Chondrocyte (in vitro differentiated cells): ENCODE data around the gene WDR86. TPM values are rescaled to one million over a fixed set of nuclear protein-coding genes. Genes with fewer than 3 reads are reported as not detected.

Experiments
- DNase-seq: peaks from one replicate; pipeline ENCODE4 v3.0.0; 2021; ENCODE audit warnings: mixed read lengths, low spot score
- H3K27ac Mint-ChIP-seq: one replicate; pipeline ENCODE4 v1.8.0; 2021; ENCODE audit warnings: mild to moderate bottlenecking, moderate library complexity, mixed read lengths; ENCODE audit not compliant: unreplicated experiment
- H3K27me3 Mint-ChIP-seq: 2 replicates; pipeline ENCODE4 v1.8.0; 2021; ENCODE audit warnings: low read depth, mixed read lengths
- H3K36me3 Mint-ChIP-seq: 2 replicates; pipeline ENCODE4 v1.8.0; 2021; ENCODE audit warnings: low read depth, mixed read lengths
- H3K4me1 Mint-ChIP-seq: 2 replicates; pipeline ENCODE4 v1.8.0; 2021; ENCODE audit warnings: low read depth, mild to moderate bottlenecking, mixed read lengths
- H3K4me3 Mint-ChIP-seq: one replicate; pipeline ENCODE4 v1.8.0; 2021; ENCODE audit warnings: mild to moderate bottlenecking, moderate library complexity, mixed read lengths; ENCODE audit not compliant: unreplicated experiment
- H3K9me3 Mint-ChIP-seq: 2 replicates; pipeline ENCODE4 v1.8.0; 2021; ENCODE audit warnings: low read depth, mixed read lengths
- CTCF ChIP-seq: fragments of 200-600 bp; sonication (generic); IDR thresholded peaks from 2 replicates; pipeline ENCODE4 v1.5.0; 2021; ENCODE audit warnings: antibody characterized with exemption, mild to moderate bottlenecking, moderate library complexity
- total RNA-seq: library from RNA; stranded (reverse); gene quantifications from 3 replicates; pipeline ENCODE4 v1.2.1, GENCODE V29; 2021

Gene WDR86
- total RNA-seq, 1 donor from 2014 or later, result not detected

DNA sequence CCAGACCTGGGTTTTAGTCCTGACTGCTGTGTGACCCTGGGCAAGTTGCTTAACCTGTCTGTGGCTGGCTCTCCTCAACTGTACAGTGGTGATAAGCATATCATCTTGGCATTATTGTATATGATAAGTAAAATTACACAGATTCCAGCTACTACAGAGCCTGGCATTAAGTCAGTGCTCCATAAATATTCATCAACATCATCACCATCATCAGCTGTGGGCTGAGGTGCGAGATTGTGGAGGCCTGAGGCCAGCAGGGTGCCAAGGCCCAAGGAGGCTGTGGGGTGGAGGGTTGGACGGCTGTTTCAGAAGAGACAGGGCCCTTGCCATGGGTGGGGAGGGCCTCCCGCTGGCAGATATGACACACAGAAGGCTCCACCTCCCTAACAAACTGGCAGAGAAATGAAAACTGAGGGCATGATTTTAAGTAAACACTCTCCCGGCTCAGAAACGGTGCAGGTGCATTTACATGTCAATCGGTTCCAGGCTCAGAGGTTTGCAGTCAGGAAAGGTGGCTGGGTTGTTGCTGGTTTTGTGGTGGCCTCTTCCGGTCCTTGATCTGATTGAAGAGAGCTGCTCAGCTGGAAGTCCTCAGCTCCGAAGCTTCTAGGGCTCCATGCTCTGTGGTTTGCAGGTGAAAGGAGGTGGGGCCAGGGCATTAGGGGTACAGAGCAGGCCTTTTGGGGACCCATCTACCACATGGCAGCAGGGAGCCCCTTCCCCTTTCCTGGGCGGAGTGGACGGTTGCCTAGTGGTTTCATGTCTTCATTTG, 19.9 kb upstream of the WDR86 start:
- DNase-seq, result no peak
- H3K27ac Mint-ChIP-seq, result peak overlapping the region; percentile 15
- TF ChIP-seq CTCF, result no peak
- H3K9me3 Mint-ChIP-seq, result no peaks in the 10 kb centered on the region
- peaks cover 40% of the 10 kb centered on the region for H3K4me1 Mint-ChIP-seq
- H3K27me3 Mint-ChIP-seq, result no peaks in the 10 kb centered on the region
- no peaks in the 10 kb centered on the region for H3K36me3 Mint-ChIP-seq
- H3K4me3 Mint-ChIP-seq, result no peak overlapping the region

- Mint-ChIP-seq H3K9me3 (no peaks in the 10 kb centered on the region), H3K27me3 (no peaks in the 10 kb centered on the region), H3K4me3 (no peak overlapping the region), H3K27ac (no peak overlapping the region), H3K4me1 (peaks cover 40% of the 10 kb centered on the region), H3K36me3 (no peaks in the 10 kb centered on the region)
- no peak for DNase-seq
- no peak for TF ChIP-seq CTCF
Observed at GRCh38 chr7:151429237-151429559, 19.4 kb upstream of the WDR86 start.

GRCh38 chr7:151428378-151429236, 18.8 kb upstream of the WDR86 start:
- no peaks in the 10 kb centered on the region for H3K9me3 Mint-ChIP-seq
- H3K4me3 Mint-ChIP-seq, result no peak overlapping the region
- DNase-seq, result no peak
- H3K4me1 Mint-ChIP-seq, result peaks cover 40% of the 10 kb centered on the region
- no peaks in the 10 kb centered on the region for H3K36me3 Mint-ChIP-seq
- H3K27ac Mint-ChIP-seq, result peak overlapping the region; percentile 63
- no peak for TF ChIP-seq CTCF
- H3K27me3 Mint-ChIP-seq, result no peaks in the 10 kb centered on the region

DNA sequence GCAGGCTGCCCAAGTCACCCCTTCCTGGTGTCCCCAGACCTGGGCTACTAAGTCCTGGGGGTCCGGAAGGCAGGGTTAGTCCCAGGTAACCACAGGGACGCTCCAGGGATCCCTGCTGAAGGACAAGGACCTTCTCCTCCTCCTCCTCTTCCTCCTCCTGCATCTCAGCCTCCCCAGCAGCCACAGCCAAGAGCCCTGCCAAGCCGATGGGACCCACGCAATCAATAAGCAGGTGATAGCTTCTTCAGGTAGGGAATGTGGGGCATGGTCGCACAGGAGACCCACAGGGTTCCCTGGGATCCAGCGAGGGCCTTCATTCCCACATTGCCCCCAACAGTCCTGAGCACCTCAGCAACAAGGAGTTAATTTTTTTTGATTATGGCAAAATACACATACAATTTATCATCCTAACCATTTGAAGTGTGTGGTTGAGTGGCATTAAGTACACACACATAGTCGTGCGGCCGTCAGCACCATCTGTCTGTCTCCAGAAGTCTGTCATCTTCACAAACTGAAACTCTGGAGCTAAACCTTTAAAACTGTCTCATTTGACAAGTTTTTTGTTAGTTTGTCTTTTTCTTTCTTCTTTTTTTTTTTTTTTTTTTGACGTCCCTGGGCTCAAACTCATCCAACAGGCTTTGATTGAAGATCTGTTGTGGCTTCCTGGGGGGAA, 18.0 kb upstream of the WDR86 start:
- no peaks in the 10 kb centered on the region for H3K36me3 Mint-ChIP-seq
- peak overlapping the region; percentile 63 for H3K27ac Mint-ChIP-seq
- TF ChIP-seq CTCF, result no peak
- DNase-seq, result no peak
- H3K4me1 Mint-ChIP-seq, result peaks cover 40% of the 10 kb centered on the region
- H3K27me3 Mint-ChIP-seq, result no peaks in the 10 kb centered on the region
- H3K9me3 Mint-ChIP-seq, result no peaks in the 10 kb centered on the region
- no peak overlapping the region for H3K4me3 Mint-ChIP-seq
